Nephron (organoid): ENCODE measurements around the gene CIAO2A.

ENCODE experiments used
- H3K27ac Mint-ChIP-seq, 3 experiments: 2 replicates each; pipeline ENCODE4 v1.8.0; 2020; ENCODE audit warnings: mixed read lengths in 3 of 3, mild to moderate bottlenecking in 2 of 3, moderate library complexity in 1 of 3
- H3K27me3 Mint-ChIP-seq: 2 replicates; pipeline ENCODE4 v1.8.0; 2021; ENCODE audit warnings: low read depth, mild to moderate bottlenecking, moderate library complexity, mixed read lengths
- H3K36me3 Mint-ChIP-seq: 2 replicates; pipeline ENCODE4 v1.8.0; 2020; ENCODE audit warnings: low read depth, mixed read lengths
- H3K4me1 Mint-ChIP-seq: 2 replicates; pipeline ENCODE4 v1.8.0; 2020; ENCODE audit warnings: mixed read lengths
- H3K4me3 Mint-ChIP-seq, 3 experiments: 2 replicates each; pipeline ENCODE4 v1.8.0; 2020; ENCODE audit warnings: mild to moderate bottlenecking in 3 of 3, mixed read lengths in 3 of 3, moderate library complexity in 2 of 3
- H3K9me3 Mint-ChIP-seq: 2 replicates; pipeline ENCODE4 v1.8.0; 2020; ENCODE audit warnings: mixed read lengths
- TF ChIP-seq, protein P1 (sequence below), 3 experiments: fragments of 200-600 bp; sonication (generic); IDR thresholded peaks; one replicate each; pipeline ENCODE4 v1.5.0; 2021; ENCODE audit warnings: antibody characterized with exemption in 3 of 3; ENCODE audit not compliant: unreplicated experiment in 3 of 3

Gene CIAO2A

DNA sequence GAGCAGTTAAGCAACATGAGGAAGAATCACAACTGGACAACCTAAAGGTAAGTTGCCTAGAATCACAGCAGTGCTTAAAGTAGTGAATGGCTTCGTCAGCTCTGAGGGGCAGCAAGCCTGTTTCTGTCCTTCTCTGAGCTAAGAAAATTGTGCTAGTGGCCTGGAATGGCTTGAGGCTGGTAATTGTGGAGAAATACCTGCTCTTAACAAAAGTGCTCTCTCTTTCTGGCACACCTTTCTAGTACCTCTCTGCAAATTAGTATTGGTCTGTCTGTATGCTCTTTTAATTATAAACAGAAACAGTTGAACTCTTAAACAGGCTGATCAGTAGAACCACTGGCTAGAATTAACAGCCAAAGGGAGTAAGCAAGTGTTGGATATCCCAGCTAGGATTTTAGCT is 13.7 kb upstream of the CIAO2A start:
- peaks cover 13% of the 10 kb centered on the region for H3K36me3 Mint-ChIP-seq
- H3K9me3 Mint-ChIP-seq, result no peaks in the 10 kb centered on the region
- no peak overlapping the region for H3K27ac Mint-ChIP-seq
- H3K27me3 Mint-ChIP-seq, result no peaks in the 10 kb centered on the region
- H3K4me1 Mint-ChIP-seq, result peaks cover 9% of the 10 kb centered on the region
- H3K4me3 Mint-ChIP-seq, result no peak overlapping the region
- TF ChIP-seq, protein P1, sequence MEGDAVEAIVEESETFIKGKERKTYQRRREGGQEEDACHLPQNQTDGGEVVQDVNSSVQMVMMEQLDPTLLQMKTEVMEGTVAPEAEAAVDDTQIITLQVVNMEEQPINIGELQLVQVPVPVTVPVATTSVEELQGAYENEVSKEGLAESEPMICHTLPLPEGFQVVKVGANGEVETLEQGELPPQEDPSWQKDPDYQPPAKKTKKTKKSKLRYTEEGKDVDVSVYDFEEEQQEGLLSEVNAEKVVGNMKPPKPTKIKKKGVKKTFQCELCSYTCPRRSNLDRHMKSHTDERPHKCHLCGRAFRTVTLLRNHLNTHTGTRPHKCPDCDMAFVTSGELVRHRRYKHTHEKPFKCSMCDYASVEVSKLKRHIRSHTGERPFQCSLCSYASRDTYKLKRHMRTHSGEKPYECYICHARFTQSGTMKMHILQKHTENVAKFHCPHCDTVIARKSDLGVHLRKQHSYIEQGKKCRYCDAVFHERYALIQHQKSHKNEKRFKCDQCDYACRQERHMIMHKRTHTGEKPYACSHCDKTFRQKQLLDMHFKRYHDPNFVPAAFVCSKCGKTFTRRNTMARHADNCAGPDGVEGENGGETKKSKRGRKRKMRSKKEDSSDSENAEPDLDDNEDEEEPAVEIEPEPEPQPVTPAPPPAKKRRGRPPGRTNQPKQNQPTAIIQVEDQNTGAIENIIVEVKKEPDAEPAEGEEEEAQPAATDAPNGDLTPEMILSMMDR (IDR thresholded peaks at IDR 0.05; ENCODE audit: unreplicated experiment in 3 of 3), result no peak

- Mint-ChIP-seq H3K4me1 (no peaks in the 10 kb centered on the region), H3K36me3 (peaks cover 11% of the 10 kb centered on the region), H3K27me3 (no peaks in the 10 kb centered on the region), H3K9me3 (no peaks in the 10 kb centered on the region), H3K4me3 (no peak overlapping the region), H3K27ac (no peak overlapping the region)
- TF ChIP-seq, protein P1 (IDR thresholded peaks at IDR 0.05; ENCODE audit: unreplicated experiment in 3 of 3), result no peak
Measured at GRCh38 chr15:64105113-64105704, 11.6 kb upstream of the CIAO2A start.

DNA sequence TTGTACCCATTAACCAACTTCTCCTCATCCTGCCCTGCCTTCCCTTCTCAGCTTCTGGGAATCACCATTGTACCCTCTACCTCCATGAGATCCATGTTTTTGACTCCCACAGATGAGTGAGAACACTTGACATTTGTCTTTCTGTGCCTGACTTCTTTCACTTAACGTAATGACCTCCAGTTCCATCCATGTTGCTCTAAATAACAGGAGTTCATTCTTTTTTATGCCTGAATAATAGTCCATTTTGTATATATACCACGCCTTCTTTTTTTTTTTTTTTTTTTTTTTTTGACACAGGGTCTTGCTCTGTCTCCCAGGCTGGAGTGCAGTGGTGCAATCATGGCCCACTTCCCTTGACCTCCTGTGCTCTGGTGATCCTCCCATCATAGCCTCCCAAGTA is 8.9 kb upstream of the CIAO2A start:
- H3K9me3 Mint-ChIP-seq, result no peaks in the 10 kb centered on the region
- TF ChIP-seq, protein P1 (IDR thresholded peaks at IDR 0.05; ENCODE audit: unreplicated experiment in 3 of 3), result no peak
- no peak overlapping the region for H3K27ac Mint-ChIP-seq
- peaks cover 8% of the 10 kb centered on the region for H3K4me1 Mint-ChIP-seq
- no peak overlapping the region for H3K4me3 Mint-ChIP-seq
- H3K27me3 Mint-ChIP-seq, result no peaks in the 10 kb centered on the region
- H3K36me3 Mint-ChIP-seq, result peaks cover 11% of the 10 kb centered on the region

GRCh38 chr15:64100958-64101357 is 7.3 kb upstream of the CIAO2A start:
- peaks cover 11% of the 10 kb centered on the region for H3K36me3 Mint-ChIP-seq
- H3K4me1 Mint-ChIP-seq, result peaks cover 20% of the 10 kb centered on the region
- no peaks in the 10 kb centered on the region for H3K27me3 Mint-ChIP-seq
- H3K9me3 Mint-ChIP-seq, result no peaks in the 10 kb centered on the region
- TF ChIP-seq, protein P1 (IDR thresholded peaks at IDR 0.05; ENCODE audit: unreplicated experiment in 3 of 3), result no peak
- H3K4me3 Mint-ChIP-seq, result peak overlapping the region in 1 of 3 experiments; percentile 41
- H3K27ac Mint-ChIP-seq, result no peak overlapping the region

DNA sequence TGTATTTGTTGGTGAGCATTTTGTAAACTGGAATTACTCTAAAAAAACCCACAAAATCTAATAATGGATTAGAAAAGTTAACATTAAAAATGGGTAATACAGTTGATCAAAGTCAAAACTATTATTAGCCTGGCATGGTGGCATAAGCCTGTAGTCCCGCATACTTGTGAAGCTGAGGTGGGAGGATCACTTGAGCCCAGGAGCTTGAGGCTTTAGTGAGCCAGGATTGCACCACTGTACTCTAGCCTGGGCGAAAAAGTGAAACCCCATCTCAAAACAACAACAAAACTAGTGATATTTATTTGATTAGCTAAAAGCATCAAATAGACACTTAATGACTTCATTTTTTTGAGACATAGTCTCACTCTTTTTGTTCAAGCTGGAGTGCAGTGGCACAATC is 5.7 kb upstream of the CIAO2A start:
- TF ChIP-seq, protein P1 (IDR thresholded peaks at IDR 0.05; ENCODE audit: unreplicated experiment in 3 of 3), result no peak
- peaks cover 11% of the 10 kb centered on the region for H3K36me3 Mint-ChIP-seq
- H3K9me3 Mint-ChIP-seq, result no peaks in the 10 kb centered on the region
- peaks cover 23% of the 10 kb centered on the region for H3K4me1 Mint-ChIP-seq
- peak overlapping the region in 2 of 3 experiments; percentile 43 to 56 for H3K4me3 Mint-ChIP-seq
- no peak overlapping the region for H3K27ac Mint-ChIP-seq
- H3K27me3 Mint-ChIP-seq, result no peaks in the 10 kb centered on the region

DNA sequence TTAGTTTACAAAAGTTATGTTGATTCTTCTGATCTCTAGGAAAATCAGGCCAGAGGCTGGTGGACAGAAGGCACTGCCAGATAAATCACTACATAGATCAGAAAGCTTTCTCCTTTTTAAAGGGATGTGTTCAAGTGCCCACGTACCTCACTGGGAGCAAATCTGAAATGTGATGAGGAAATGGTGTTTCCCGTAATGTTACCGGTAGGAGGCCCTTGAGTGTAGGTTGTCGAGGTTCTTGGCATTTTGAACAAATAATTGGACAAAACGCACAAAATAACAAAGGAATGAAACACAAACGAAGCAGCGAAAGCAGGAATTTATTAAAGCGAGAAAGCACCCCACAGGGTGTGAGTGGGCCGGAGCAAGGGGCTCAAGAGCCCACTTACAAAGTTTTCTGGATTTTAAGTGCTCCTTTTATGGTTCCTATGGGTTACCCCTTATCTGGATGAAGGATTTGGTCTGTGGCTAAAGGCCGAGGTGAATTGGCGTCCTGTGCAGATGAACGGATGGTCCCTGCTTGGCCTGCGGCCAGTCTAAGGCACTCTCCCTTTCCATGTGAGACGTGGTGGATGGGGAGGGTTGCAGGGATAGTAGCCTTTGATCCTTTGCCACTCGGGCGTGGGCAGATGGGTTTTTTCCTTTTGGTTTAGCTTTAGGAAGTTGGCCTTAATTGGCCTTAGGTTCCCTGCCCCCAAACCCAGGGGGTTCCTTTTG is 3.2 kb upstream of the CIAO2A start:
- peaks cover 45% of the 10 kb centered on the region for H3K4me1 Mint-ChIP-seq
- H3K27ac Mint-ChIP-seq, result peak overlapping the region; percentile 96 to 98 (median 98)
- TF ChIP-seq, protein P1 (IDR thresholded peaks at IDR 0.05; ENCODE audit: unreplicated experiment in 3 of 3), result no peak
- no peaks in the 10 kb centered on the region for H3K36me3 Mint-ChIP-seq
- peak overlapping the region; percentile 96 to 99 (median 97) for H3K4me3 Mint-ChIP-seq
- H3K9me3 Mint-ChIP-seq, result no peaks in the 10 kb centered on the region
- H3K27me3 Mint-ChIP-seq, result no peaks in the 10 kb centered on the region
